H1 (cell line): ENCODE results near the gene SPI1. TPM values are rescaled to one million over a fixed set of nuclear protein-coding genes. Genes with fewer than 3 reads are reported as not detected.

Experiments
- CTCF ChIA-PET: fragments of 300-600 bp; sonication (Branson Sonifier 250); formaldehyde crosslinking; loops from one replicate; lab custom pipeline; 2021; ENCODE audit not compliant: partially characterized antibody; lab: Charles Lee
- POLR2A ChIA-PET: fragments of 300-600 bp; sonication (Branson Sonifier 250); formaldehyde crosslinking; loops from one replicate; lab custom pipeline; 2021; ENCODE audit warnings: inconsistent platforms; ENCODE audit not compliant: partially characterized antibody; lab: Charles Lee
- DNase-seq, 2 experiments: peaks; one replicate each; pipeline versions ENCODE4 v3.0.0 to v3.0.0-alpha.2; 2010 to 2022; ENCODE audit warnings: low spot score in 2 of 2, low read depth in 1 of 2, mixed read lengths in 1 of 2
- FAIRE-seq: peaks from 2 replicates; lab custom pipeline; 2011; peaks lifted over from hg19 to GRCh38; lab: Jason Lieb, UNC
- H2AFZ ChIP-seq: 2 replicates; pipeline ENCODE4 v1.8.1; 2012; ENCODE audit warnings: low read length, inconsistent platforms
- H2AK5ac ChIP-seq: 2 replicates; pipeline ENCODE4 v1.6.1; 2013; ENCODE audit warnings: low read depth, low read length
- H2BK120ac ChIP-seq: replicated peaks from 2 replicates; pipeline ENCODE3; 2013; ENCODE audit warnings: low read depth, low read length, inconsistent platforms
- H2BK12ac ChIP-seq: 2 replicates; pipeline ENCODE4 v1.6.1; 2013; ENCODE audit warnings: low read depth, low read length
- H2BK15ac ChIP-seq: 2 replicates; pipeline ENCODE4 v1.6.1; 2013; ENCODE audit warnings: low read length
- H2BK20ac ChIP-seq: 2 replicates; pipeline ENCODE4 v1.6.1; 2013; ENCODE audit warnings: low read length
- H2BK5ac ChIP-seq: 2 replicates; pipeline ENCODE4 v1.6.1; 2013; ENCODE audit warnings: low read depth, low read length
- H3K14ac ChIP-seq: 2 replicates; pipeline ENCODE4 v1.6.1; 2013; ENCODE audit warnings: inconsistent platforms; ENCODE audit not compliant: insufficient read length
- H3K18ac ChIP-seq: 2 replicates; pipeline ENCODE4 v1.6.1; 2013; ENCODE audit warnings: low read length; ENCODE audit errors: extremely low read depth
- H3K23ac ChIP-seq: 2 replicates; pipeline ENCODE4 v1.6.1; 2013; ENCODE audit warnings: inconsistent platforms; ENCODE audit not compliant: insufficient read length
- H3K23me2 ChIP-seq: 2 replicates; pipeline ENCODE4 v1.6.1; 2013; ENCODE audit warnings: low read depth, low read length
- H3K27ac ChIP-seq: 2 replicates; pipeline ENCODE4 v1.6.1; 2011; ENCODE audit warnings: low read depth, low read length, inconsistent platforms
- H3K27me3 ChIP-seq, 4 experiments: replicated peaks in 1 of 4; 1 replicate in 1 of 4; 2 replicates in 3 of 4; pipeline versions ENCODE4 v1.6.1 to v1.8.1; 2011 to 2013; ENCODE audit warnings: low read length in 3 of 4, mild to moderate bottlenecking in 3 of 4, inconsistent platforms in 2 of 4, mixed read lengths in 2 of 4, moderate library complexity in 1 of 4; ENCODE audit not compliant: control insufficient read depth in 3 of 4, insufficient read depth in 3 of 4; ENCODE audit errors: extremely low read depth in 1 of 4
- H3K36me3 ChIP-seq, 4 experiments: 2 replicates each; pipeline versions ENCODE4 v1.6.1 to v1.8.1; 2011 to 2013; ENCODE audit warnings: mild to moderate bottlenecking in 4 of 4, low read length in 3 of 4, moderate library complexity in 2 of 4, control low read depth in 1 of 4, inconsistent platforms in 1 of 4; ENCODE audit not compliant: insufficient read depth in 4 of 4, control insufficient read depth in 2 of 4
- H3K4ac ChIP-seq: replicated peaks from 2 replicates; pipeline ENCODE3; 2013; ENCODE audit warnings: low read length, low read depth, mixed read lengths, inconsistent platforms; ENCODE audit not compliant: insufficient read length
- H3K4me1 ChIP-seq, 4 experiments: replicated peaks in 1 of 4; 1 replicate in 1 of 4; 2 replicates in 3 of 4; pipeline versions ENCODE4 v1.6.1 to v1.8.1; 2011 to 2013; ENCODE audit warnings: low read length in 3 of 4, inconsistent platforms in 2 of 4, mixed read lengths in 1 of 4; ENCODE audit not compliant: insufficient read depth in 4 of 4, control insufficient read depth in 3 of 4
- H3K4me2 ChIP-seq, 2 experiments: 2 replicates each; pipeline versions ENCODE4 v1.6.1 to v1.8.1; 2011 to 2013; ENCODE audit warnings: low read depth in 2 of 2, low read length in 2 of 2, control low read depth in 1 of 2, inconsistent platforms in 1 of 2, mild to moderate bottlenecking in 1 of 2; ENCODE audit not compliant: insufficient read depth in 1 of 2
- H3K4me3 ChIP-seq, 4 experiments: fragments of 200-600, 300-600 bp in 1 of 4; sonication (generic), shearing (Covaris generic), sonication (Bioruptor Twin) in 1 of 4; 2 replicates each; pipeline versions ENCODE4 v1.5.1 to v1.8.1; 2011 to 2016; ENCODE audit warnings: low read length in 4 of 4, low read depth in 3 of 4, control low read depth in 2 of 4, inconsistent platforms in 2 of 4, mild to moderate bottlenecking in 2 of 4, mixed read lengths in 1 of 4, moderate library complexity in 1 of 4; ENCODE audit not compliant: insufficient read depth in 2 of 4; ENCODE audit errors: extremely low read depth in 1 of 4
- H3K56ac ChIP-seq: replicated peaks from 2 replicates; pipeline ENCODE3; 2013; ENCODE audit warnings: low read depth, mild to moderate bottlenecking, mixed read lengths, low read length, inconsistent platforms; ENCODE audit not compliant: insufficient read length
- H3K79me1 ChIP-seq: 2 replicates; pipeline ENCODE4 v1.6.1; 2013; ENCODE audit warnings: low read depth, low read length, control low read depth
- H3K79me2 ChIP-seq, 2 experiments: 2 replicates each; pipeline versions ENCODE4 v1.6.1 to v1.8.1; 2012 to 2013; ENCODE audit warnings: low read length in 2 of 2, mild to moderate bottlenecking in 2 of 2, inconsistent platforms in 1 of 2; ENCODE audit not compliant: insufficient read depth in 2 of 2, control insufficient read depth in 1 of 2
- H3K9ac ChIP-seq, 4 experiments: replicated peaks in 1 of 4; 1 replicate in 1 of 4; 2 replicates in 3 of 4; pipeline versions ENCODE4 v1.6.1 to v1.8.1; 2011 to 2013; ENCODE audit warnings: low read depth in 3 of 4, low read length in 3 of 4, control low read depth in 2 of 4, mild to moderate bottlenecking in 2 of 4, moderate library complexity in 2 of 4, inconsistent platforms in 1 of 4; ENCODE audit errors: extremely low read depth in 1 of 4
- H3K9me3 ChIP-seq, 2 experiments: 2 replicates each; pipeline versions ENCODE4 v1.6.1 to v1.8.1; 2012 to 2013; ENCODE audit warnings: mild to moderate bottlenecking in 2 of 2, moderate library complexity in 2 of 2, control low read depth in 1 of 2, inconsistent platforms in 1 of 2, low read depth in 1 of 2, low read length in 1 of 2, mixed read lengths in 1 of 2; ENCODE audit not compliant: insufficient read depth in 2 of 2
- H4K20me1 ChIP-seq, 2 experiments: replicated peaks in 1 of 2; 2 replicates each; pipeline versions ENCODE3 to v1.8.1; 2011 to 2013; ENCODE audit warnings: inconsistent platforms in 2 of 2, low read length in 2 of 2, mild to moderate bottlenecking in 1 of 2; ENCODE audit not compliant: insufficient read depth in 2 of 2, control insufficient read depth in 1 of 2
- H4K5ac ChIP-seq: 2 replicates; pipeline ENCODE4 v1.6.1; 2013; ENCODE audit warnings: low read length, low read depth, mixed read lengths, inconsistent platforms; ENCODE audit not compliant: insufficient read length
- H4K8ac ChIP-seq: 2 replicates; pipeline ENCODE4 v1.8.0; 2013; ENCODE audit warnings: mild to moderate bottlenecking, moderate library complexity, low read length, inconsistent platforms; ENCODE audit not compliant: insufficient read depth; ENCODE audit errors: extremely low read depth
- H4K91ac ChIP-seq: replicated peaks from 2 replicates; pipeline ENCODE3; 2013; ENCODE audit warnings: low read length, mixed read lengths, inconsistent platforms; ENCODE audit not compliant: insufficient read length
- CBX8 ChIP-seq: fragments of 300-800, 300-1000 bp; sonication (generic); IDR thresholded peaks from 2 replicates; pipeline ENCODE4 v1.7.1; 2016; ENCODE audit warnings: low read depth, low read length, borderline replicate concordance
- CREB1 ChIP-seq: IDR thresholded peaks from 2 replicates; pipeline ENCODE4 v1.6.1; 2012; ENCODE audit warnings: inconsistent platforms
- NRF1 ChIP-seq: IDR thresholded peaks from 2 replicates; pipeline ENCODE4 v1.6.1; 2011; ENCODE audit warnings: mild to moderate bottlenecking, low read depth, low read length, improper control_type of control experiment
- RXRA ChIP-seq: IDR thresholded peaks from 2 replicates; pipeline ENCODE4 v1.6.1; 2011; ENCODE audit warnings: low read depth, mild to moderate bottlenecking, low read length, moderate library complexity; ENCODE audit not compliant: insufficient read depth
- SIX5 ChIP-seq: IDR thresholded peaks from 2 replicates; pipeline ENCODE4 v1.6.1; 2011; ENCODE audit warnings: mild to moderate bottlenecking, low read depth, low read length
- TCF12 ChIP-seq: IDR thresholded peaks from 2 replicates; pipeline ENCODE4 v1.6.1; 2011; ENCODE audit warnings: low read depth, mild to moderate bottlenecking, low read length
- WGBS, 2 experiments: shearing (Covaris generic) in 1 of 2; methylation state at CpG; one replicate each; pipeline versions ENCODE4 v1.1.6 to v1.1.7; 2013 to 2015; ENCODE audit warnings: low lambda C conversion rate in 2 of 2, mixed read lengths in 2 of 2, inconsistent platforms in 1 of 2, low coverage in 1 of 2, missing lambda C conversion rate in 1 of 2; ENCODE audit not compliant: insufficient replicate concordance in 2 of 2, insufficient coverage in 1 of 2, insufficient read length in 1 of 2; ENCODE audit errors: extremely low coverage in 1 of 2, missing lambda C conversion rate in 1 of 2; 5-methylcytosine and 5-hydroxymethylcytosine counted together
- polyA plus RNA-seq, 7 experiments: library from polyadenylated mRNA; depleted of rRNA in 3 of 7; stranded (reverse) in 5 of 7; unstranded in 2 of 7; fragments of >200 nt in 5 of 7; fragments of 200-250 nt in 2 of 7; gene quantifications; 1 replicate in 5 of 7; 2 replicates in 1 of 7; 4 replicates in 1 of 7; pipeline versions ENCODE4 v1.2.1 to v1.2.3, GENCODE V29; 2011 to 2013; ENCODE audit warnings: missing spikeins in 2 of 7, mixed read lengths in 2 of 7
- total RNA-seq: library from RNA; stranded (reverse); fragmentation: NEBNext Ultra II Directional; extraction: Animal tissue kit (Norgen Biotek cat#: 25700); gene quantifications from 2 replicates; pipeline ENCODE4 v1.2.1, GENCODE V29; 2021

The SPI1 gene
- total and polyA plus RNA-seq, 2 of the 8 experiments (the other 6 are each of a cell fraction or from before 2014, with no cell fraction given), result 0.12 TPM; not detected in 1

- Histone ChIP-seq H2AFZ (no peak overlapping the region), H3K79me2 (no peaks in the 10 kb centered on the region), H3K4me2 (no peak overlapping the region), H3K23me2 (no peaks in the 10 kb centered on the region), H3K14ac (no peak overlapping the region), H4K8ac (no peak overlapping the region), H4K20me1 (no peaks in the 10 kb centered on the region), H3K9me3 (no peaks in the 10 kb centered on the region), H4K91ac (no peak overlapping the region), H2BK5ac (no peak overlapping the region), H2BK12ac (no peak overlapping the region), H3K4ac (no peak overlapping the region), H3K9ac (no peak overlapping the region), H2BK120ac (no peak overlapping the region), H3K4me3 (no peak overlapping the region), H2BK20ac (no peak overlapping the region), H3K27me3 (no peaks in the 10 kb centered on the region), H3K36me3 (peaks cover 0 to 19% (median 8%) of the 10 kb centered on the region in 4 experiments; a peak in 5 of 8 replicates), H3K79me1 (no peaks in the 10 kb centered on the region), H3K56ac (no peak overlapping the region), H4K5ac (no peak overlapping the region), H3K4me1 (no peaks in the 10 kb centered on the region), H3K23ac (no peak overlapping the region), H2BK15ac (no peak overlapping the region), H3K18ac (no peak overlapping the region), H3K27ac (no peak overlapping the region), H2AK5ac (no peak overlapping the region)
- ChIA-PET CTCF (no interaction called here), POLR2A (no interaction called here)
- no peak for DNase-seq
- FAIRE-seq, result no peak
- 89% methylated on average over 4 of the region's 5 CpGs; no CpG with 5 or more reads in 1 of the 2 experiments for WGBS, 2 experiments
- TF ChIP-seq TCF12 (no peak), CREB1 (no peak), RXRA (no peak), CBX8 (no peak), NRF1 (no peak), SIX5 (no peak)
Observed at GRCh38 chr11:47317064-47317828, 61.1 kb downstream of the SPI1 start.
